GM12878 (cell line): Measurements from ENCODE around the gene ARHGEF3. TPM values are rescaled to one million over a fixed set of nuclear protein-coding genes. Genes with fewer than 3 reads are reported as not detected.
A peak's percentile ranks its signal among the peaks of the same experiment; 100 is the strongest.

Experiments
- ATAC-seq: fragments of 200-7000 bp; cut with Tn5 transposase; 3 replicates; pipeline ENCODE4 v1.9.1; 2020; ENCODE audit warnings: mild to moderate bottlenecking, moderate library complexity
- BruUV-seq: library from RNA; stranded (reverse); fragments of 400-500 nt; replicated peaks from 2 replicates; lab custom pipeline; 2021; lab: Mats Ljungman, UMichigan
- CTCF ChIA-PET: fragments of 300-600 bp; sonication (Branson Sonifier 250); formaldehyde crosslinking; extraction: SDS; loops from one replicate; lab custom pipeline; 2021; ENCODE audit warnings: inconsistent platforms; lab: Yijun Ruan, JAX
- POLR2A ChIA-PET: fragments of 350-600 bp; formaldehyde crosslinking; extraction: SDS; loops from one replicate; lab custom pipeline; 2021; ENCODE audit warnings: inconsistent platforms; lab: Charles Lee
- RAD21 ChIA-PET: fragments of 300-600 bp; sonication (Branson Sonifier 250); formaldehyde crosslinking; loops from one replicate; lab custom pipeline; 2023; ENCODE audit warnings: antibody characterized with exemption; ENCODE audit not compliant: unreplicated experiment; lab: Charles Lee
- SMC1A ChIA-PET: fragments of 300-600 bp; sonication (Branson Sonifier 250); formaldehyde crosslinking; loops from one replicate; lab custom pipeline; 2023; ENCODE audit not compliant: unreplicated experiment, uncharacterized antibody; lab: Charles Lee
- DNase-seq: peaks from one replicate; pipeline ENCODE4 v3.0.0-alpha.2; 2011; ENCODE audit warnings: low read depth, low spot score
- FAIRE-seq: peaks from 3 replicates; lab custom pipeline; 2011; peaks lifted over from hg19 to GRCh38; lab: Jason Lieb, UNC
- H2AFZ ChIP-seq: 2 replicates; pipeline ENCODE4 v1.6.0; 2011; ENCODE audit warnings: low read depth, low read length, control low read depth; ENCODE audit not compliant: control insufficient read depth
- H3K27ac ChIP-seq: 2 replicates; pipeline ENCODE4 v1.5.1; 2011; ENCODE audit warnings: control low read depth; ENCODE audit not compliant: control insufficient read depth, insufficient read depth
- H3K27me3 ChIP-seq, 2 experiments: replicated peaks in 1 of 2; 2 replicates each; pipeline versions ENCODE4 v1.6.0 to v1.6.1; 2011; ENCODE audit warnings: low read length in 1 of 2; ENCODE audit not compliant: control insufficient read depth in 2 of 2, insufficient read depth in 2 of 2
- H3K36me3 ChIP-seq, 2 experiments: 2 replicates each; pipeline ENCODE4 v1.5.1; 2011; ENCODE audit warnings: low read length in 1 of 2; ENCODE audit not compliant: control insufficient read depth in 2 of 2, insufficient read depth in 2 of 2
- H3K4me1 ChIP-seq: 2 replicates; pipeline ENCODE4 v1.6.1; 2011; ENCODE audit warnings: mild to moderate bottlenecking, low read length, moderate library complexity, mixed read lengths; ENCODE audit not compliant: control insufficient read depth, insufficient read depth
- H3K4me2 ChIP-seq: 2 replicates; pipeline ENCODE4 v1.6.0; 2011; ENCODE audit warnings: control low read depth; ENCODE audit not compliant: control insufficient read depth, insufficient read depth
- H3K4me3 ChIP-seq: fragments of 200-600 bp; sonication (generic); 2 replicates; pipeline ENCODE4 v1.5.1; 2016
- H3K79me2 ChIP-seq: 2 replicates; pipeline ENCODE4 v1.6.0; 2011; ENCODE audit warnings: low read length; ENCODE audit not compliant: control insufficient read depth, insufficient read depth
- H3K9ac ChIP-seq: 2 replicates; pipeline ENCODE4 v1.8.0; 2011; ENCODE audit warnings: low read length, control low read depth, mixed read lengths; ENCODE audit not compliant: control insufficient read depth, insufficient read depth
- H3K9me3 ChIP-seq: replicated peaks from 3 replicates; pipeline ENCODE4 v1.5.1; 2011; ENCODE audit warnings: mild to moderate bottlenecking, low read length; ENCODE audit not compliant: control insufficient read depth, insufficient read depth
- H4K20me1 ChIP-seq: 2 replicates; pipeline ENCODE4 v1.6.0; 2011; ENCODE audit not compliant: control insufficient read depth, insufficient read depth
- CEBPZ ChIP-seq: fragments of 150-350 bp; IDR thresholded peaks from 2 replicates; pipeline ENCODE4 v1.6.1; 2016; ENCODE audit warnings: low read depth, low read length
- CHD4 ChIP-seq: fragments of 200-600 bp; sonication (generic); IDR thresholded peaks from 2 replicates; pipeline ENCODE4 v1.6.1; 2016; ENCODE audit warnings: mild to moderate bottlenecking
- IRF5 ChIP-seq: fragments of 450-650 bp; IDR thresholded peaks from 2 replicates; pipeline ENCODE4 v1.6.1; 2017; ENCODE audit warnings: borderline replicate concordance
- NR2F1 ChIP-seq: fragments of 450-650 bp; conservative IDR thresholded peaks from 2 replicates; pipeline ENCODE4 v1.6.1; 2017; ENCODE audit warnings: mild to moderate bottlenecking
- PRDM15 ChIP-seq: fragments of 450-650 bp; formaldehyde crosslinking; IDR thresholded peaks from 2 replicates; pipeline ENCODE4 v1.4.0; 2020; ENCODE audit warnings: mild to moderate bottlenecking, moderate library complexity
- ZBTB4 ChIP-seq: fragments of 450-650 bp; formaldehyde crosslinking; IDR thresholded peaks from 2 replicates; pipeline ENCODE4 v1.4.0; 2022; ENCODE audit warnings: mild to moderate bottlenecking, moderate library complexity
- in situ Hi-C: fragments of 300-500 bp; cut with MboI; formaldehyde crosslinking; loops from 9 replicates; pipeline ENCODE4 v1.14.3; 2018; ENCODE audit warnings: mixed read lengths
- intact Hi-C: fragments of 100-400 bp; cut with micrococcal nuclease; formaldehyde crosslinking; loops from one replicate; pipeline ENCODE4 v1.14.2; 2022; ENCODE audit not compliant: unreplicated experiment
- polyA plus RNA-seq, 11 experiments: library from polyadenylated mRNA; depleted of rRNA in 4 of 11; unstranded in 6 of 11; stranded (reverse) in 5 of 11; fragments of >200 nt; fragmentation: Nextera tagmentation in 4 of 11; fragmentation: Illumina TruSeq in 1 of 11; extraction: Ambion mirVana in 4 of 11; extraction: Trizol in 1 of 11; gene quantifications; 1 replicate in 1 of 11; 2 replicates in 10 of 11; pipeline versions ENCODE4 v1.2.1 to v1.2.3, GENCODE V29; 2011 to 2016; ENCODE audit warnings: inconsistent platforms in 2 of 11, missing spikeins in 2 of 11, low read depth in 1 of 11
- total RNA-seq, 4 experiments: library from RNA; depleted of rRNA in 3 of 4; stranded (reverse); fragments of >200 nt in 3 of 4; fragmentation: Illumina TruSeq in 1 of 4; extraction: Trizol in 1 of 4; gene quantifications; 2 replicates each; pipeline versions ENCODE4 v1.2.1 to v1.2.3, GENCODE V29; 2013 to 2021

ARHGEF3 gene
- total and polyA plus RNA-seq, 10 of the 15 experiments (the other 5 are each of a cell fraction or from before 2014, with no cell fraction given): 21.8 to 78.7 (median 56.2) TPM

GRCh38 chr3:56681984-56682461 lies 119.7 kb downstream of the ARHGEF3 start (continued):
- no peak for TF ChIP-seq IRF5
- TF ChIP-seq ZBTB4 (CRISPR knock-in tag): no peak

GRCh38 chr3:56680054-56680580 lies 121.6 kb downstream of the ARHGEF3 start:
- Histone ChIP-seq H2AFZ (no peak overlapping the region), H3K4me2 (peak overlapping the region; percentile 72), H3K4me1 (peaks cover 3% of the 10 kb centered on the region), H3K79me2 (peaks cover 60% of the 10 kb centered on the region), H4K20me1 (no peaks in the 10 kb centered on the region), H3K27ac (no peak overlapping the region; the same call in 1 of the 2 replicates), H3K9me3 (peaks cover 2% of the 10 kb centered on the region; the same call in 1 of the 3 replicates), H3K9ac (no peak overlapping the region), H3K27me3 (no peaks in the 10 kb centered on the region), H3K36me3 (peaks cover 0 to 3% of the 10 kb centered on the region in 2 experiments; a peak in 1 of 4 replicates), H3K4me3 (peak overlapping the region; percentile 94)
- intact Hi-C loops (no loop called here), in situ Hi-C loops (no loop called here)
- POLR2A ChIA-PET: interaction anchor here (0.5 to 1.2 kb wide), 4 partner anchors 36 to 890 kb away, joined by 3 to 7 read pairs (median 4); no protein-coding TSS in a partner anchor
- FAIRE-seq: no peak
- SMC1A ChIA-PET: interaction anchor here (0.6 to 2.1 kb wide), 6 partner anchors 8 to 1131 kb away, joined by 3 to 7 read pairs (median 4); partner anchors contain the start of gene CCDC66
- no TSS peak for BruUV-seq
- no peak for DNase-seq
- ATAC-seq: no peak
- CTCF ChIA-PET: interaction anchor here (0.9 to 2.3 kb wide), 6 partner anchors 9 to 121 kb away, joined by 4 to 5 read pairs (median 4); partner anchors contain the start of gene ARHGEF3
- RAD21 ChIA-PET: interaction anchor here (0.9 to 1.7 kb wide), 9 partner anchors 12 to 120 kb away, joined by 3 to 8 read pairs (median 5); no protein-coding TSS in a partner anchor
- no peak for TF ChIP-seq NR2F1
- TF ChIP-seq PRDM15 (CRISPR knock-in tag): no peak
- no peak for TF ChIP-seq CEBPZ
- TF ChIP-seq CHD4: no peak
